HEK293T (cell line): ENCODE measurements around the gene BEAN1.

ENCODE experiments used
- CTCF ChIA-PET: fragments of 350-600 bp; formaldehyde crosslinking; extraction: SDS; loops from one replicate; lab custom pipeline; 2021; ENCODE audit warnings: antibody characterized with exemption, inconsistent platforms; lab: Yijun Ruan, JAX
- POLR2A ChIA-PET: fragments of 350-600 bp; formaldehyde crosslinking; extraction: SDS; loops from one replicate; lab custom pipeline; 2020; ENCODE audit warnings: antibody characterized with exemption, inconsistent platforms; lab: Yijun Ruan, JAX
- DNase-seq: peaks from one replicate; pipeline ENCODE4 v3.0.0; 2012; ENCODE audit warnings: mixed read lengths; ENCODE audit errors: extremely low spot score
- ARNT ChIP-seq: fragments of 450-650 bp; IDR thresholded peaks from 2 replicates; pipeline ENCODE4 v1.6.1; 2017; ENCODE audit warnings: mild to moderate bottlenecking
- BHLHE40 ChIP-seq: fragments of 450-650 bp; IDR thresholded peaks from 2 replicates; pipeline ENCODE4 v1.6.1; 2016; ENCODE audit warnings: mild to moderate bottlenecking, moderate library complexity, borderline replicate concordance
- CTBP1 ChIP-seq: fragments of 450-650 bp; IDR thresholded peaks from 2 replicates; pipeline ENCODE4 v1.6.1; 2016; ENCODE audit warnings: borderline replicate concordance
- ELF4 ChIP-seq: fragments of 450-650 bp; IDR thresholded peaks from 2 replicates; pipeline ENCODE4 v1.6.1; 2017; ENCODE audit warnings: antibody characterized with exemption
- FOXA1 ChIP-seq: fragments of 450-650 bp; IDR thresholded peaks from 2 replicates; pipeline ENCODE4 v1.6.1; 2016; ENCODE audit warnings: mild to moderate bottlenecking
- FOXK2 ChIP-seq: fragments of 450-650 bp; IDR thresholded peaks from 2 replicates; pipeline ENCODE4 v1.6.1; 2016; ENCODE audit warnings: mild to moderate bottlenecking
- FOXM1 ChIP-seq: fragments of 450-650 bp; IDR thresholded peaks from 2 replicates; pipeline ENCODE4 v1.6.1; 2017; ENCODE audit warnings: mild to moderate bottlenecking, borderline replicate concordance
- HDGF ChIP-seq: fragments of 450-650 bp; IDR thresholded peaks from 2 replicates; pipeline ENCODE4 v1.6.1; 2017; ENCODE audit warnings: antibody characterized with exemption, borderline replicate concordance
- L3MBTL2 ChIP-seq: fragments of 450-650 bp; conservative IDR thresholded peaks from 2 replicates; pipeline ENCODE4 v1.6.1; 2016; ENCODE audit warnings: mild to moderate bottlenecking
- LEF1 ChIP-seq: fragments of 450-650 bp; IDR thresholded peaks from 2 replicates; pipeline ENCODE4 v1.6.1; 2017; ENCODE audit warnings: mild to moderate bottlenecking, borderline replicate concordance
- NFRKB ChIP-seq: fragments of 450-650 bp; IDR thresholded peaks from 2 replicates; pipeline ENCODE4 v1.6.1; 2016; ENCODE audit warnings: mild to moderate bottlenecking, moderate library complexity
- SP1 ChIP-seq: fragments of 450-650 bp; IDR thresholded peaks from 2 replicates; pipeline ENCODE4 v1.6.1; 2017
- SUZ12 ChIP-seq: fragments of 450-650 bp; IDR thresholded peaks from 2 replicates; pipeline ENCODE4 v1.6.1; 2016; ENCODE audit warnings: mild to moderate bottlenecking
- TARDBP ChIP-seq: fragments of 450-650 bp; IDR thresholded peaks from 2 replicates; pipeline ENCODE4 v1.6.1; 2016
- ZNF384 ChIP-seq: fragments of 450-650 bp; IDR thresholded peaks from 2 replicates; pipeline ENCODE4 v1.6.1; 2016
- TF ChIP-seq, protein P1 (sequence below): fragments of 450-650 bp; IDR thresholded peaks from 2 replicates; pipeline ENCODE4 v1.6.1; 2016

The BEAN1 gene

DNA sequence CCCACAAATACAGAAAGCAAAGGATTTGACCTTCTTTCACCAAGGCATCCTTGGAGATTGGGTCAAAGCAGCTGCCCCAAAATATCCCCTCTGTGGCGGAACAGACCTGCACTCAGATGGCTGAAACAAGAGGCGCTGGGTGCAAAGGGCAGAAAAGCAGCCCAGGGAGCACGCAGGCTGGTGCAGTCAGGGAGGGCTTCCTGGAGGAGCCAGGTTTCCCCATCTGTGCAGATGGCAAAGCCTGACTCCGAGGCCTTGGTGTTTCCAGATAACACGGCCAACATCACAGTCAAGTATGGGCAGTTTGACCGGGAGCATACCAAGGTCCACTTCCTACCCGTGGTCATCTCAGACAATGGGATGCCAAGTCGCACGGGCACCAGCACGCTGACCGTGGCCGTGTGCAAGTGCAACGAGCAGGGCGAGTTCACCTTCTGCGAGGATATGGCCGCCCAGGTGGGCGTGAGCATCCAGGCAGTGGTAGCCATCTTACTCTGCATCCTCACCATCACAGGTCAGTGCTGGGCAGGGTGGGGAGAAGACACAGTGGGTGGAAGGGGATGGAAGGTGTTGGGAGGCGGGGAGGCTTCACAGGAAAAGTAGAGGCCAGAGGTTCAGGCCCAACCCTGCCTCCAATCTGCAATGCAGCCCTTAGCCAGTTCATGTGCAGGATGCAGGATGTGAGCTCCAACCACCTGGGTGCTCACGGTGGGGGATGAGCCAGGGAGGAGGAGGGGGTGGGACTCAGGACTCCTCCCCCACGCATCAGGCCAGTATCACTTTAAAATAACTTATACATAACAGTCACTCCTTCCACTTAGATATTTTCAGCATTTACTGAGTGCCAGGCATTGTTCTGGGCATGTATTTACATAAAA is 26.4 kb upstream of the BEAN1 start:
- ChIA-PET POLR2A (no interaction called here), CTCF (interaction anchor here (0.8 kb wide), 1 partner anchor 24 kb away, joined by 4 read pairs; no protein-coding TSS in a partner anchor)

DNA sequence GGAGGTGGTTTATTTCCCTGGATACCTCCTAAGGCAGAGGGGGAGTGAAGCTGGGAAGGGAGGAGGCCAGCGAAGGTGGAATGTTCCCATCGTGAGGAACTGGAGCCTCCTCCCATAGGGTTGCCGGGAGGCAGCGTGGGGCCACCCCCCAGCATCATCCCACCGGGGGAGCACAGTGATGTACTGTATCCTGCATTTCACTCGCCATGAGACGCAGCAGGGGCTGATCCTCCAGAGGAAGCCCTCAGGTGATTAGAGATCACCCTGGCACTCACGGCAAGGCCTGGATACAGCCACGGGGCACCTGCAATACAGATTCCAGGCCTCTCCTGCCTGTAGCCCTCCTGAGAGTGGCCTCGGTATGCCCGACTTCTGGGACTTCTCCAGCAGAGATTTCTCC is 25.5 kb upstream of the BEAN1 start:
- no peak for DNase-seq
- no peak for TF ChIP-seq HDGF
- no peak for TF ChIP-seq FOXM1
- TF ChIP-seq ARNT: no peak
- TF ChIP-seq L3MBTL2: no peak
- TF ChIP-seq ZNF384: no peak
- no peak for TF ChIP-seq FOXK2
- no peak for TF ChIP-seq CTBP1
- TF ChIP-seq NFRKB: no peak
- no peak for TF ChIP-seq LEF1
- TF ChIP-seq, protein P1, sequence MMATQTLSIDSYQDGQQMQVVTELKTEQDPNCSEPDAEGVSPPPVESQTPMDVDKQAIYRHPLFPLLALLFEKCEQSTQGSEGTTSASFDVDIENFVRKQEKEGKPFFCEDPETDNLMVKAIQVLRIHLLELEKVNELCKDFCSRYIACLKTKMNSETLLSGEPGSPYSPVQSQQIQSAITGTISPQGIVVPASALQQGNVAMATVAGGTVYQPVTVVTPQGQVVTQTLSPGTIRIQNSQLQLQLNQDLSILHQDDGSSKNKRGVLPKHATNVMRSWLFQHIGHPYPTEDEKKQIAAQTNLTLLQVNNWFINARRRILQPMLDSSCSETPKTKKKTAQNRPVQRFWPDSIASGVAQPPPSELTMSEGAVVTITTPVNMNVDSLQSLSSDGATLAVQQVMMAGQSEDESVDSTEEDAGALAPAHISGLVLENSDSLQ: no peak
- TF ChIP-seq TARDBP: no peak
- no peak for TF ChIP-seq ELF4
- no peak for TF ChIP-seq BHLHE40
- no peak for TF ChIP-seq SUZ12
- TF ChIP-seq SP1: no peak
- no peak for TF ChIP-seq FOXA1
- ChIA-PET CTCF (no interaction called here), POLR2A (no interaction called here)

More for the DNA sequence above, 26.4 kb upstream of the BEAN1 start:
- no peak for DNase-seq
- TF ChIP-seq TARDBP (no peak), FOXA1 (no peak), ELF4 (no peak), SUZ12 (no peak), CTBP1 (no peak), HDGF (no peak), FOXM1 (no peak), FOXK2 (no peak), ZNF384 (no peak), ARNT (no peak), L3MBTL2 (no peak)
- TF ChIP-seq, protein P1: no peak

DNA sequence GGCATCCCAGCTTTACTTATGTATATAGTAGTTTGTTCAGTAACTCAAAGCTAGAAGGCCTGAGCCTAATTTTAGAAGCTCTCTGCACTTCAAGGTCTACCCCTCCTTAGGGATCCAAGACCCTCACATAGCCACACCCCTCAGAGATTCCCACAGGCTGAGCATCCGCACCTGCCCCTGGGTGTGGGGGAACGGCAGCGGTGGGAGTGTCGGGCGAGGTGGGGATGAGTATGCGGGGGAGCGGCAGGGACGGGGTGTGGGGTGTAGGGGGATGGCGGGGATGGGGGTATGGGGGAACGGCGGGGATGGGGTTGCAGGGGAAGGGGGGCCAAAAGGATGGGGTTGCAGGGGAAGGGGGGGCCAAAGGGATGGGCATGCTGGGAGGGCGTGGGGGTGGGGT is 24.9 kb upstream of the BEAN1 start:
- TF ChIP-seq ARNT: no peak
- TF ChIP-seq BHLHE40: no peak
- TF ChIP-seq SUZ12: no peak
- TF ChIP-seq TARDBP: no peak
- TF ChIP-seq FOXK2: no peak
- TF ChIP-seq SP1: no peak
- no peak for TF ChIP-seq CTBP1
- no peak for TF ChIP-seq ELF4
- TF ChIP-seq HDGF: no peak
- TF ChIP-seq FOXA1: no peak
- TF ChIP-seq LEF1: no peak
- no peak for TF ChIP-seq L3MBTL2
- TF ChIP-seq FOXM1: no peak
- no peak for TF ChIP-seq NFRKB
- TF ChIP-seq, protein P1: no peak
- TF ChIP-seq ZNF384: no peak
- POLR2A ChIA-PET: no interaction called here
- no peak for DNase-seq
- CTCF ChIA-PET: no interaction called here

DNA sequence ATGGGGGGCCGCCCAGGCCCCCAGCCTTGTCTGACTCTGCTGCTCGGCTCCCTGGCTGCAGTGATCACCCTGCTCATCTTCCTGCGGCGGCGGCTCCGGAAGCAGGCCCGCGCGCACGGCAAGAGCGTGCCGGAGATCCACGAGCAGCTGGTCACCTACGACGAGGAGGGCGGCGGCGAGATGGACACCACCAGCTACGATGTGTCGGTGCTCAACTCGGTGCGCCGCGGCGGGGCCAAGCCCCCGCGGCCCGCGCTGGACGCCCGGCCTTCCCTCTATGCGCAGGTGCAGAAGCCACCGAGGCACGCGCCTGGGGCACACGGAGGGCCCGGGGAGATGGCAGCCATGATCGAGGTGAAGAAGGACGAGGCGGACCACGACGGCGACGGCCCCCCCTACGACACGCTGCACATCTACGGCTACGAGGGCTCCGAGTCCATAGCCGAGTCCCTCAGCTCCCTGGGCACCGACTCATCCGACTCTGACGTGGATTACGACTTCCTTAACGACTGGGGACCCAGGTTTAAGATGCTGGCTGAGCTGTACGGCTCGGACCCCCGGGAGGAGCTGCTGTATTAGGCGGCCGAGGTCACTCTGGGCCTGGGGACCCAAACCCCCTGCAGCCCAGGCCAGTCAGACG is 24.4 kb upstream of the BEAN1 start:
- POLR2A ChIA-PET: no interaction called here

More for the DNA sequence above, 24.4 kb upstream of the BEAN1 start:
- CTCF ChIA-PET: no interaction called here
- no peak for TF ChIP-seq FOXK2
- no peak for TF ChIP-seq ELF4
- TF ChIP-seq, protein P1: no peak
- no peak for TF ChIP-seq HDGF
- no peak for TF ChIP-seq SP1
- no peak for TF ChIP-seq BHLHE40
- no peak for TF ChIP-seq SUZ12
- TF ChIP-seq ARNT: no peak
- no peak for TF ChIP-seq L3MBTL2
- no peak for TF ChIP-seq NFRKB
- TF ChIP-seq LEF1: no peak
- TF ChIP-seq FOXM1: no peak
- no peak for TF ChIP-seq ZNF384
- no peak for TF ChIP-seq CTBP1
- TF ChIP-seq TARDBP: no peak
- TF ChIP-seq FOXA1: no peak
- no peak for DNase-seq
